ENCODE results near the gene FRYL. TPM values are rescaled to one million over a fixed set of nuclear protein-coding genes. Genes with fewer than 3 reads are reported as not detected.

FRYL gene
- total RNA-seq, 1 donor = 44.0 TPM

DNA sequence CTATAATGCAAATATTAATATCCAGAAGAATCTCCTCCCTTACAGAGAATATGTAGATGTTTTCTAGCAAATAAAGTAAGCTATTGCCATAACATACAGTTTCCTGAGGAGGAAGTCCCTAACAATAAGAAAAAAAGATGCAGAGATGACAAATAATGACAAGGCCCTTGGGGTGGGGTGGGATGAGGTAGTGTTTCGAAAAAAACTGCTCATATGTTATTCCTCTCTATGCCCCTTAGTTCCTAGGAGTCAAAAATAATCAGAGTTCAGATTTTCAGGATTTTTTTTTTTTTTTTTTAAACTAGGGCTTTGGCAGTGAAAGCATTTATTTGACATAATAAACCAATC is 191.0 kb downstream of the FRYL start:
- H3K4me3 ChIP-seq (ENCODE audit: low read depth, low read length) = no peak overlapping the region
- TF ChIP-seq, protein P1, sequence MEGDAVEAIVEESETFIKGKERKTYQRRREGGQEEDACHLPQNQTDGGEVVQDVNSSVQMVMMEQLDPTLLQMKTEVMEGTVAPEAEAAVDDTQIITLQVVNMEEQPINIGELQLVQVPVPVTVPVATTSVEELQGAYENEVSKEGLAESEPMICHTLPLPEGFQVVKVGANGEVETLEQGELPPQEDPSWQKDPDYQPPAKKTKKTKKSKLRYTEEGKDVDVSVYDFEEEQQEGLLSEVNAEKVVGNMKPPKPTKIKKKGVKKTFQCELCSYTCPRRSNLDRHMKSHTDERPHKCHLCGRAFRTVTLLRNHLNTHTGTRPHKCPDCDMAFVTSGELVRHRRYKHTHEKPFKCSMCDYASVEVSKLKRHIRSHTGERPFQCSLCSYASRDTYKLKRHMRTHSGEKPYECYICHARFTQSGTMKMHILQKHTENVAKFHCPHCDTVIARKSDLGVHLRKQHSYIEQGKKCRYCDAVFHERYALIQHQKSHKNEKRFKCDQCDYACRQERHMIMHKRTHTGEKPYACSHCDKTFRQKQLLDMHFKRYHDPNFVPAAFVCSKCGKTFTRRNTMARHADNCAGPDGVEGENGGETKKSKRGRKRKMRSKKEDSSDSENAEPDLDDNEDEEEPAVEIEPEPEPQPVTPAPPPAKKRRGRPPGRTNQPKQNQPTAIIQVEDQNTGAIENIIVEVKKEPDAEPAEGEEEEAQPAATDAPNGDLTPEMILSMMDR (IDR thresholded peaks at IDR 0.05; ENCODE audit: insufficient read depth, low read depth, low read length) = no peak
- no peak for DNase-seq (ENCODE audit: low read depth)

DNA sequence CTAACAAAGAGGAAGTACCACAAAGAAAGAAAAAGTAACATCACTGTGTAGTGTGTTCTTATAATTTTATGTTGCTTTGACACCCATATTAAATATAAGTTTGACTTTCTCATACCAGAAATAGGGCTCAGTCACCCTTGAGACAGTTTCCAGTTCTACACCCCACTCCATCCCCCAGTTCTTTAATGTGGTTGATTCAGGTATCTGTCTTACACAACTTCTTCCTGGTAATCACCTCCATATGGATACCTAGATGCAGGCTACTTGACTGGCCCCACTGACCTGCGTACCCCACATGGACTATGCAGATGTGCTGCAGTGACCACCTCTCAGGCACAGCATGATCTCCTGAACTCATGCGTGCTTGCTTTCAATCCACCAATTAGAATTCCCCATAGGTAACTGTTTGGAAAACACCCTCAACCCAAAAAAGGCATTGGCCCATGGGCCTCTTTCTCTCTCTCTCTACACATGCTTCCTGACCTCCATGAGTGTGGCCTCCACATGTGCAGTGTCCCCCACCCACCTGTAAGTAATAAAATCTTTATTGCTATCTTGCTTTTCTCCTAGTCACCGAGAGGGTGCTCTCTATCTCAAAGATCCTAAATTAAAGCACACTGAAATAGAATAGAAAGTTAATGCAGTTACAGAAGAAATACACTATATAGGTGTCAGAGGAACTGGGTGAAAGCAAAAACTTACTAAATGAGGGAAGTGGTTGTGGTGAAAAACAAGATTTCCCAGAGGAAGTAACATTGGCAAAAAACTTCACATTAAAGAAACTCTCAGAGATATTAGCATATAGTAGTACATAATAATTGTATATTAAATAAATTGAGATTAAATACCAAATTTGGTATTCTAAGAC is 191.6 kb downstream of the FRYL start:
- TF ChIP-seq, protein P1 (IDR thresholded peaks at IDR 0.05; ENCODE audit: insufficient read depth, low read depth, low read length) = peak; percentile 15

DNA sequence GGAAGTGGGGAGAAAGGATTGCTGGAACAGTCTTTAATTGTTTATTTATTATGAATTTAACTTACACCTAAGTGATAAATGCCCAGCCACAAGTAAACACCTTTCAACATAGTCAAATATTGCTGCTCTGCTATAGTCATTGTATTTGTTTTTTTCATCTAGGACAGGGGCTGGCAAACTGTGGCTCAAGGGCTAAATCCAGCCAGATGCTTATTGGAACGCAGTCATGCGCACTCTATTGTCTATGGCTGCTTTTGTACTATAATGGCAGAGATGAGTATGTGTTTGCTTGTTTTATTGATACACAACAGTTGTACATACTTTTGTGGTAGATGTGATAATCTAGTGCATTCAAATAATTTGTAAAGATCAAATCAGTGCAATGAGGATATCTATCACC is 194.7 kb downstream of the FRYL start:
- TF ChIP-seq, protein P1 (IDR thresholded peaks at IDR 0.05; ENCODE audit: insufficient read depth, low read depth, low read length) = no peak
- DNase-seq (ENCODE audit: low read depth) = no peak
- no peak overlapping the region for H3K4me3 ChIP-seq (ENCODE audit: low read depth, low read length)

More for the DNA sequence above, 191.6 kb downstream of the FRYL start:
- H3K4me3 ChIP-seq (ENCODE audit: low read depth, low read length) = no peak overlapping the region
- DNase-seq (ENCODE audit: low read depth) = no peak

DNA sequence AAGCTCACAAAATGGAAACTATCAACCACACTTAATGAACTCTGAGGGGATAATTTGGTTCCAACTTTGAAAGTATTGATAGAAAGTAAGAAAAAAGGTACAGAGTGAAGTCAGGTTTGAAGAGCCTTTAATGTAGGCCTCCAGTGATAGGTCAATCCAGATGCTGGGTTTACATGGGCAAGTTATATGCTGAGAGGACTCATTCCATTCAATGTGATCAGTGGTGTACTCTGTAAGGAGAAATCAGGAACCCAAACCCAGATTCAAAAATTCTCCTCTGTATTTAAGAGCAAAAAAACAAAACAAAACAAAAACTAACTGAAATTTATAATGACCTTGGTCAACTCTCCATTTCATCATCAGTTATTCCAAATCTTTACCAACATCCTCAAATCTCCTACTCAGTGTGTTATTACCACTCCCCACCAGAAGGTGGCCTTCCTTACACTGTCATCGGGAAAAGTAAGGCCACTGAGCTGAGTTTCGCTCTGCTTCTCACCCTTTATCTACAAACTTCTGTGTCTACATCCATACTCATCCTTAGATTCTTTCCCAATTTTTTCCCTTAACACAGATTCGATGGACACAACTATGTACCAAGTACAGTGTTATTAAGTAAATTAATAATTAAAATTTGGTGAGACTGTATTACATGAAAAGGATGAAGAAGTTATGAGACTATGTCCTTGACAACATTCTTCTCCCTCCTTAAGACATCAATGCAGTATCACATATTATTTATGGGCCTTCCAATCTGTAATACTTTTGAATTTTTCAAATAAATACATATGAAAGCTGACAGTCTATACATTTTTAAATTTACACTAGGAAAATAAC is 201.7 kb downstream of the FRYL start:
- TF ChIP-seq, protein P1 (IDR thresholded peaks at IDR 0.05; ENCODE audit: insufficient read depth, low read depth, low read length) = peak; percentile 90

DNA sequence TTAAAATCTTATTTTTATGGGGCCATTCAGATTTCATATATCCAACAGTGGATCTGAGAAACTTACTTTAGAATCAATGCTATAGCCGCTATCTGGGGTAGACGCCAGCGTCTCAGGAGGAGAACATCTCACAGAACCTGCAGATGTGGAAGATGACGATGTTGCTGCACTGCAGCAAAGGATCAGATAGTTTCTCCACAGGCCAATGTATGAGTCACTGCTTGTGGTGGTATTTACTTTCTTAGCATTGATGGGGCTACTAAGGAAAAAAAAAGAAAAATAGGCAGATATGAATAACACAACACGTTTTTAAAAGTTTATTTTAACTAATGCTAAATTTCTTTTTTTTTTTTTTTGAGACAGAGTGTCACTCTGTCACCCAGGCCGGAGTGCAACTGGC is 204.1 kb downstream of the FRYL start:
- TF ChIP-seq, protein P1 (IDR thresholded peaks at IDR 0.05; ENCODE audit: insufficient read depth, low read depth, low read length) = no peak
- no peak overlapping the region for H3K4me3 ChIP-seq (ENCODE audit: low read depth, low read length)
- DNase-seq (ENCODE audit: low read depth) = peak; percentile 24

More for the DNA sequence above, 201.7 kb downstream of the FRYL start:
- no peak overlapping the region for H3K4me3 ChIP-seq (ENCODE audit: low read depth, low read length)
- peak; percentile 78 for DNase-seq (ENCODE audit: low read depth)

DNA sequence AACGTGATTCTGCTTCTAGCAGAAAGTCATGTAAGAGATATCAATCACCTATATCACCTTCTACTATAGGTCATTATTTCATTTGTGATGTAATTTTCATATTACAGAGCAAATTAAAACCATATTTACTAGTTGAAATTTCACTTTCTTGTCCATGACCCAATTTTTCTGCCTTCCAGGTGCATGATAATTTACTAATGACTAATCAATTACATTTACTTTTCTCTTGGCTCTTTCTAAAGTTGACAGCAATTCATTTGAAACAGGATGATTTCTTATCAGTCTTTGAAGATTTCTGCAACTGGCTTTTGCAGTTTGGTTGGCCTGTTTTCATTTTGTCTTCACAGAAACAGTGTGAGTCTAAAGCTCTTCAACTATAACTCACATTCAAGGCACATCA is 208.6 kb downstream of the FRYL start:
- no peak overlapping the region for H3K4me3 ChIP-seq (ENCODE audit: low read depth, low read length)
- TF ChIP-seq, protein P1 (IDR thresholded peaks at IDR 0.05; ENCODE audit: insufficient read depth, low read depth, low read length) = no peak

More for the DNA sequence above, 208.6 kb downstream of the FRYL start:
- no peak for DNase-seq (ENCODE audit: low read depth)
